Measurements from ENCODE around the gene NOC2L. TPM values are rescaled to one million over a fixed set of nuclear protein-coding genes. Genes with fewer than 3 reads are reported as not detected.
A peak's percentile ranks its signal among the peaks of the same experiment; 100 is the strongest.

Gene NOC2L
- total RNA-seq, 1 donor from 2014 or later = 106 TPM

GRCh38 chr1:954927-955326 lies 4.1 kb downstream of the NOC2L start:
- no peak for DNase-seq (ENCODE audit: low read depth, low spot score)
- H3K4me3 Mint-ChIP-seq = peak overlapping the region; percentile 65
- H3K36me3 Mint-ChIP-seq (ENCODE audit: low read depth) = peaks cover 10% of the 10 kb centered on the region
- no peaks in the 10 kb centered on the region for H3K27me3 Mint-ChIP-seq (ENCODE audit: low read depth)
- H3K27ac Mint-ChIP-seq (ENCODE audit: unreplicated experiment) = no peak overlapping the region
- no peaks in the 10 kb centered on the region for H3K9me3 Mint-ChIP-seq
- H3K4me1 Mint-ChIP-seq = peaks cover 13% of the 10 kb centered on the region
- no peak for TF ChIP-seq CTCF (conservative IDR thresholded peaks at IDR 0.05)

GRCh38 chr1:953524-954320 lies 5.3 kb downstream of the NOC2L start:
- H3K4me3 Mint-ChIP-seq = no peak overlapping the region
- H3K36me3 Mint-ChIP-seq (ENCODE audit: low read depth) = peaks cover 13% of the 10 kb centered on the region

GRCh38 chr1:952603-953002 lies 6.5 kb downstream of the NOC2L start:
- H3K4me1 Mint-ChIP-seq = peaks cover 4% of the 10 kb centered on the region
- no peaks in the 10 kb centered on the region for H3K9me3 Mint-ChIP-seq

More at GRCh38 chr1:953524-954320, 5.3 kb downstream of the NOC2L start:
- no peak for DNase-seq (ENCODE audit: low read depth, low spot score)
- H3K27me3 Mint-ChIP-seq (ENCODE audit: low read depth) = no peaks in the 10 kb centered on the region
- H3K4me1 Mint-ChIP-seq = peaks cover 13% of the 10 kb centered on the region
- H3K27ac Mint-ChIP-seq (ENCODE audit: unreplicated experiment) = no peak overlapping the region
- H3K9me3 Mint-ChIP-seq = no peaks in the 10 kb centered on the region
- no peak for TF ChIP-seq CTCF (conservative IDR thresholded peaks at IDR 0.05)

GRCh38 chr1:952201-952600 lies 6.9 kb downstream of the NOC2L start:
- DNase-seq (ENCODE audit: low read depth, low spot score) = no peak
- peaks cover 2% of the 10 kb centered on the region for H3K27me3 Mint-ChIP-seq (ENCODE audit: low read depth)

More at GRCh38 chr1:952603-953002, 6.5 kb downstream of the NOC2L start:
- Mint-ChIP-seq H3K27me3 (ENCODE audit: low read depth) (no peaks in the 10 kb centered on the region), H3K36me3 (ENCODE audit: low read depth) (peaks cover 13% of the 10 kb centered on the region), H3K27ac (ENCODE audit: unreplicated experiment) (no peak overlapping the region), H3K4me3 (no peak overlapping the region)
- TF ChIP-seq CTCF (conservative IDR thresholded peaks at IDR 0.05) = no peak
- no peak for DNase-seq (ENCODE audit: low read depth, low spot score)

GRCh38 chr1:951364-951763 lies 7.7 kb downstream of the NOC2L start:
- H3K4me3 Mint-ChIP-seq = peak overlapping the region; percentile 70
- no peak for DNase-seq (ENCODE audit: low read depth, low spot score)
- H3K27ac Mint-ChIP-seq (ENCODE audit: unreplicated experiment) = no peak overlapping the region
- H3K9me3 Mint-ChIP-seq = no peaks in the 10 kb centered on the region
- peaks cover 13% of the 10 kb centered on the region for H3K36me3 Mint-ChIP-seq (ENCODE audit: low read depth)
- peak; percentile 47 for TF ChIP-seq CTCF (conservative IDR thresholded peaks at IDR 0.05)
- H3K4me1 Mint-ChIP-seq = no peaks in the 10 kb centered on the region
- peaks cover 4% of the 10 kb centered on the region for H3K27me3 Mint-ChIP-seq (ENCODE audit: low read depth)

More at GRCh38 chr1:952201-952600, 6.9 kb downstream of the NOC2L start:
- Mint-ChIP-seq H3K27ac (ENCODE audit: unreplicated experiment) (no peak overlapping the region), H3K9me3 (no peaks in the 10 kb centered on the region), H3K4me3 (no peak overlapping the region), H3K36me3 (ENCODE audit: low read depth) (peaks cover 13% of the 10 kb centered on the region), H3K4me1 (no peaks in the 10 kb centered on the region)
- TF ChIP-seq CTCF (conservative IDR thresholded peaks at IDR 0.05) = no peak

Measured in neural crest cell (in vitro differentiated cells).